Subcutaneous adipose tissue (tissue), 4 donors: ENCODE measurements around the gene OTUB2. TPM values are rescaled to one million over a fixed set of nuclear protein-coding genes. Genes with fewer than 3 reads are reported as not detected.

Experiments used
- total RNA-seq, 4 donors: library from RNA; depleted of rRNA; stranded (reverse); fragments of >200 nt; gene quantifications; one replicate each; pipeline ENCODE4 v1.1.0, GENCODE V29; 2016
- TF ChIP-seq, protein P1 (sequence below): fragments of 450-650 bp; IDR thresholded peaks from one replicate; pipeline ENCODE4 v1.5.1; 2016; ENCODE audit warnings: low read depth, mild to moderate bottlenecking, control low read depth, antibody characterized with exemption, moderate library complexity

OTUB2 gene
- total RNA-seq, 4 donors from 2014 or later = 0.22 to 3.9 (median 0.43) TPM

DNA sequence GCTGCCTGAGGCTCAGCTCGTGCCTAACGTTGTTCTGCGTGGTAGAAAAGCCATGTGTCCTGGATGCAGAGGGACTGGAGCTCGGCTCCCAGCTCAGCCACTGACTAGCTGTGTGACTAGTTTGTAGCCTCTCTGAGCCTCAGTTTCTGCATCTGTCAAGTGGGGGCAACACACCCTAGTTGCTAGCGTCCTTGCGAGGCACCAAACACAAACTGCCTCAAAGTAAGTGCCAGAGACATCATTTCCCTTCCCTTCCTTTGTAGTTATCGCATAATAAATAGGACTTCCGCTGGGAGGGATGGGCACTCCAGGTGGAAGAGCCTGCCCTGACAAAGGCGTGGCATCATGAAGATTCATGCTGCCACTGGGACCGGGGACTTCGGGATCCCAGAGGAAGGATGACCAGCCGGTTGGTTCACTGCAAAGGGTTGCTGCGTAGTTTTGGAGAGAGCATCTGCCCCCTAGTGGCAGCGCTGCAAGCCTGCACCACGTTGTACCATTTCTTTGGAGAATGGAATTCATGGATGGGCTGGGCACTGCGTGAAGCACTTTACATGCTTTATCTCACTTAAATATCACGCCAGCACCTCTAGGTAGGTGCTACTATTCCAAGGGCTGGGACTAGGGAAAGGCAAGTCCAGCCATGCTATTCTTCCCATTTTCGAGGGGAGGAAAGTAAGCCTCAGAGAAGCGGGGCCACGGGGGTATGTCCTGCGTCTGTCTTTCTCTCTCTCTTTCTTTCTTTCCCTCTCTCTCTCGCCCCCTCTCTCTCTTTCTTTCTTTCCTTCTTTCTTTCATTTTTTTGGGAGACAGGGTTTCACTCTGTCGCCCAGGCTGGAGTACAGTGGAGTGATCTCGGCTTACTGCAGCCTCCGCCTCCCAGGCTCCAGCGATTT is 24.4 kb upstream of the OTUB2 start:
- TF ChIP-seq, protein P1, sequence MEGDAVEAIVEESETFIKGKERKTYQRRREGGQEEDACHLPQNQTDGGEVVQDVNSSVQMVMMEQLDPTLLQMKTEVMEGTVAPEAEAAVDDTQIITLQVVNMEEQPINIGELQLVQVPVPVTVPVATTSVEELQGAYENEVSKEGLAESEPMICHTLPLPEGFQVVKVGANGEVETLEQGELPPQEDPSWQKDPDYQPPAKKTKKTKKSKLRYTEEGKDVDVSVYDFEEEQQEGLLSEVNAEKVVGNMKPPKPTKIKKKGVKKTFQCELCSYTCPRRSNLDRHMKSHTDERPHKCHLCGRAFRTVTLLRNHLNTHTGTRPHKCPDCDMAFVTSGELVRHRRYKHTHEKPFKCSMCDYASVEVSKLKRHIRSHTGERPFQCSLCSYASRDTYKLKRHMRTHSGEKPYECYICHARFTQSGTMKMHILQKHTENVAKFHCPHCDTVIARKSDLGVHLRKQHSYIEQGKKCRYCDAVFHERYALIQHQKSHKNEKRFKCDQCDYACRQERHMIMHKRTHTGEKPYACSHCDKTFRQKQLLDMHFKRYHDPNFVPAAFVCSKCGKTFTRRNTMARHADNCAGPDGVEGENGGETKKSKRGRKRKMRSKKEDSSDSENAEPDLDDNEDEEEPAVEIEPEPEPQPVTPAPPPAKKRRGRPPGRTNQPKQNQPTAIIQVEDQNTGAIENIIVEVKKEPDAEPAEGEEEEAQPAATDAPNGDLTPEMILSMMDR = no peak

DNA sequence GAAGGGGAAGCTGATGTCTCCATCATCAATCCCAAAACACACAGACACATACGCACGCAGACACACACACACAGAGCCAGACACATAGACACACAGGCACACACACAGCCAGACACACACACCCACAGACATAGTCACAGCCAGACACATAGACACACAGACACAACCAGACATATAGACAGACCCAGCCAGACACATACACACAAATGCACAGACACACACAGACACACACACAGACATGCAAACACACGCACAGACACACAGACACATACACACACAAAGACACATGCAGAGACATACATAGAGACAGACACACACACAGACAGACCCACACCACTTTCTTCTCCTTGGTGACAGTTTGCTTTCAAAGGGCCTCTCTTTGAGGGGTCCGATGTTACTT is 22.7 kb upstream of the OTUB2 start:
- TF ChIP-seq, protein P1 = no peak

DNA sequence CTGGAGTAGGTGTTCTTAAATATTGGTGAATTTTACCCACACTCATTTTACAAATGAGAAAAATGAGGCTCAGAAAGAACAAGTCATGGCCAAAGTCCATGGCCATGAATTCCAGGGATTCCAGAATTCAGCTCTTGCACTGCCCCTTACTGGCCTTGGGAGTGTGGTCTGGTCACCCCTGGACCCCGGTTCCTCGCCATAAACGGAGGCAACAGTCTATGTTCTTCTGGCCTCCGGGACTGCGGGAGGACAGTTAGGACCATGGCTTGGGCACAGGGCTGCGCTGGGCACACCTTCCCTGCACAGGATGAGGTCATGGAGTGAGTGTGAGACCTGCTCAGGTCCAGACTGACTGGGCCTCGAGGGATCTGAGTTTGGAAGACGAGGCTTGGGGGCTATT is 22.1 kb upstream of the OTUB2 start:
- TF ChIP-seq, protein P1 = no peak

DNA sequence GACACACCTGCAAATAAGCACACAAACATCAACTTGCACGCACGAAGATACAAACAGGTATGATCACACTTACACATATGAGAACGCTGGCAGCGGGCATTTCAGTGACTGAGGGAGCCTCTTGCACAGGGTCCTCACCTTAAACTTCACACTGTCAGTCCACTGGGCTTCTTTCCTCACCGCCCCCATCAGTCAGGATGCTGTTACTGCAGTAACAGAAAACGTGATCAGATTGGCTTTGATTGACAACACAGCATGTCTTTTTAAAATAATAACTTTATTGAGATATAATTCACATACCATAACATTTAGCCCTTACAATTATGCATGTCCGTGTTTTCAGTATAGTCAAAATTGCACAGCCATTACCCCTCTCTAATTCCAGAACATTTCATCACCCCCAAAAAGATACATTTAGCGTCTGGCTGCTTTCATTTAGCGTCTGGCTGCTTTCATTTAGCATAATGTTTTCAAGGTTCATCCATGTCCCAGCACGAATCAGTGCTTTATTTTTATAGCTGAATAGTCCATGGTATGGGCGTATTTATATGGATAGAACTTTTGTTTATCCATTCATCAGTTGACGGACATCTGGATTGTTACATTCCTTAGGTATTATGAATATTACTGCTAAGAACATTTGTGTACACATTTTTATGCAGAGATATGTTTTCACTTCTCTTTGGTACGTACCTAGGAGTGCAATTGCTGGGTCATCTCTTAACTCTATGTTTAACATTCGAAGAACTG is 20.6 kb upstream of the OTUB2 start:
- TF ChIP-seq, protein P1 = no peak

DNA sequence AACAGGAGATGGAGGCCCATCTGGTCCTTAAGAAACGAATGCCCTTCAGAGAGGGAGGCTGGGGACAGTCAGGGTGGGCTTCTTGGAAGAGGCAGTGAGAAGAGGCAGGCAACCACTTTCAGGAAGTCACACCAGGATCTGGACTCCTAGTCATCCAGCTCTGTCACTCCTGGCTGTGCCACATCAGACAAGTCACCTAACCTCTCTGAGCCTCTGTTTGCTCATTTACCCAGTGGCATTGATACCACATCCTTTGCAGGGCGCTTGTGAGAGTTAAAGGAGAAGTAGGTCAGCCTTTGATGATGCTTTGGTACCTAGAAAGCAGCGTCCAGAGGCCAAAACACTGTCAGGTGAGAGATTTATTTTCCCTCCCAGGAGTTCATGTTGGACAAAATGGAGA is 17.9 kb upstream of the OTUB2 start:
- TF ChIP-seq, protein P1 = no peak

DNA sequence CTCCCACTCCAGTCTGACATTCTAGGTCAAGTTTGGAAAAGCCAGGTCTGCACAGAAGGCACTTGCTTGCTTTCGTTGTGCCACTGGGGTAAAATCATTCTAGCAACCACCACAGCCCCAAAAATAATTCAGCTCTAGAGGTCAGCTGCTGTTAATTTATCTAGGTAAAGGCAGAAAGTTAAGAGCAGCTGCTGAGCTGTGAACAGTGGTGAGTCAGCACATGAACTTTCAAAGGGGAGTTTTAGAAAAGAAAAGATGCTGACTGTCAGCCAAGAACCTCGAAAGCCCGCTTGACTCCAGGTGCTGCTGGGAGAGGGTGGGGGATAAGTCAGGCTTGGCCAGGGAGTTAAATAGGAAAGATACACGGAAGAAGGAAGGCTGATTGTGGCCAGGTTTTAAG is 16.4 kb upstream of the OTUB2 start:
- TF ChIP-seq, protein P1 = no peak

DNA sequence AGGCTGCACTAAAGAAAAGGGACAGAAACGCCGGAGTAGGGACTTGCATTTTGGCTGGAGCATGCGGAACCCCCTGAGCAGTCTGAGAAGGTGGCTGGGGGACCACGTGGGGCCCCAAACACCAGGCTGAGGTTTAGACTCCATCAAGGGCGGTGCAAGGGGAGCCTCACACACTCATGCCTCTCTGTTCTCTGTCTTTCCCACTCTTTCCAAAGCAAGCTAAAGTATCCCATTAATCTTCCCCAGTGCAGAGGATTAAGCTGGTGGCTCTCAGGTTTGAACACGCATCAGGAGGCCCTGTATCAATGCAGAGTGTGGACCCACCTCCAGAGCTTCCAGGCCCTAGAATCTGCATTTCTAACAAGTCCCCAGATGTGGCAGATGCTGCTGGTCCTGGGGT is 15.5 kb upstream of the OTUB2 start:
- TF ChIP-seq, protein P1 = no peak
